H1 (cell line): ENCODE results near the gene WNT9A. TPM values are rescaled to one million over a fixed set of nuclear protein-coding genes. Genes with fewer than 3 reads are reported as not detected.
A peak's percentile ranks its signal among the peaks of the same experiment; 100 is the strongest.

ENCODE experiments used
- CTCF ChIA-PET: fragments of 300-600 bp; sonication (Branson Sonifier 250); formaldehyde crosslinking; loops from one replicate; lab custom pipeline; 2021; ENCODE audit not compliant: partially characterized antibody; lab: Charles Lee
- POLR2A ChIA-PET: fragments of 300-600 bp; sonication (Branson Sonifier 250); formaldehyde crosslinking; loops from one replicate; lab custom pipeline; 2021; ENCODE audit warnings: inconsistent platforms; ENCODE audit not compliant: partially characterized antibody; lab: Charles Lee
- DNase-seq, 2 experiments: peaks; one replicate each; pipeline versions ENCODE4 v3.0.0 to v3.0.0-alpha.2; 2010 to 2022; ENCODE audit warnings: low spot score in 2 of 2, low read depth in 1 of 2, mixed read lengths in 1 of 2
- FAIRE-seq: peaks from 2 replicates; lab custom pipeline; 2011; peaks lifted over from hg19 to GRCh38; lab: Jason Lieb, UNC
- H2AFZ ChIP-seq: 2 replicates; pipeline ENCODE4 v1.8.1; 2012; ENCODE audit warnings: low read length, inconsistent platforms
- H2AK5ac ChIP-seq: 2 replicates; pipeline ENCODE4 v1.6.1; 2013; ENCODE audit warnings: low read depth, low read length
- H2BK120ac ChIP-seq: replicated peaks from 2 replicates; pipeline ENCODE3; 2013; ENCODE audit warnings: low read depth, low read length, inconsistent platforms
- H2BK12ac ChIP-seq: 2 replicates; pipeline ENCODE4 v1.6.1; 2013; ENCODE audit warnings: low read depth, low read length
- H2BK15ac ChIP-seq: 2 replicates; pipeline ENCODE4 v1.6.1; 2013; ENCODE audit warnings: low read length
- H2BK20ac ChIP-seq: 2 replicates; pipeline ENCODE4 v1.6.1; 2013; ENCODE audit warnings: low read length
- H2BK5ac ChIP-seq: 2 replicates; pipeline ENCODE4 v1.6.1; 2013; ENCODE audit warnings: low read depth, low read length
- H3K14ac ChIP-seq: 2 replicates; pipeline ENCODE4 v1.6.1; 2013; ENCODE audit warnings: inconsistent platforms; ENCODE audit not compliant: insufficient read length
- H3K18ac ChIP-seq: 2 replicates; pipeline ENCODE4 v1.6.1; 2013; ENCODE audit warnings: low read length; ENCODE audit errors: extremely low read depth
- H3K23ac ChIP-seq: 2 replicates; pipeline ENCODE4 v1.6.1; 2013; ENCODE audit warnings: inconsistent platforms; ENCODE audit not compliant: insufficient read length
- H3K23me2 ChIP-seq: 2 replicates; pipeline ENCODE4 v1.6.1; 2013; ENCODE audit warnings: low read depth, low read length
- H3K27ac ChIP-seq: 2 replicates; pipeline ENCODE4 v1.6.1; 2011; ENCODE audit warnings: low read depth, low read length, inconsistent platforms
- H3K27me3 ChIP-seq, 4 experiments: replicated peaks in 1 of 4; 1 replicate in 1 of 4; 2 replicates in 3 of 4; pipeline versions ENCODE4 v1.6.1 to v1.8.1; 2011 to 2013; ENCODE audit warnings: low read length in 3 of 4, mild to moderate bottlenecking in 3 of 4, inconsistent platforms in 2 of 4, mixed read lengths in 2 of 4, moderate library complexity in 1 of 4; ENCODE audit not compliant: control insufficient read depth in 3 of 4, insufficient read depth in 3 of 4; ENCODE audit errors: extremely low read depth in 1 of 4
- H3K36me3 ChIP-seq, 4 experiments: 2 replicates each; pipeline versions ENCODE4 v1.6.1 to v1.8.1; 2011 to 2013; ENCODE audit warnings: mild to moderate bottlenecking in 4 of 4, low read length in 3 of 4, moderate library complexity in 2 of 4, control low read depth in 1 of 4, inconsistent platforms in 1 of 4; ENCODE audit not compliant: insufficient read depth in 4 of 4, control insufficient read depth in 2 of 4
- H3K4ac ChIP-seq: replicated peaks from 2 replicates; pipeline ENCODE3; 2013; ENCODE audit warnings: low read length, low read depth, mixed read lengths, inconsistent platforms; ENCODE audit not compliant: insufficient read length
- H3K4me1 ChIP-seq, 4 experiments: replicated peaks in 1 of 4; 1 replicate in 1 of 4; 2 replicates in 3 of 4; pipeline versions ENCODE4 v1.6.1 to v1.8.1; 2011 to 2013; ENCODE audit warnings: low read length in 3 of 4, inconsistent platforms in 2 of 4, mixed read lengths in 1 of 4; ENCODE audit not compliant: insufficient read depth in 4 of 4, control insufficient read depth in 3 of 4
- H3K4me2 ChIP-seq, 2 experiments: 2 replicates each; pipeline versions ENCODE4 v1.6.1 to v1.8.1; 2011 to 2013; ENCODE audit warnings: low read depth in 2 of 2, low read length in 2 of 2, control low read depth in 1 of 2, inconsistent platforms in 1 of 2, mild to moderate bottlenecking in 1 of 2; ENCODE audit not compliant: insufficient read depth in 1 of 2
- H3K4me3 ChIP-seq, 4 experiments: fragments of 200-600, 300-600 bp in 1 of 4; sonication (generic), shearing (Covaris generic), sonication (Bioruptor Twin) in 1 of 4; 2 replicates each; pipeline versions ENCODE4 v1.5.1 to v1.8.1; 2011 to 2016; ENCODE audit warnings: low read length in 4 of 4, low read depth in 3 of 4, control low read depth in 2 of 4, inconsistent platforms in 2 of 4, mild to moderate bottlenecking in 2 of 4, mixed read lengths in 1 of 4, moderate library complexity in 1 of 4; ENCODE audit not compliant: insufficient read depth in 2 of 4; ENCODE audit errors: extremely low read depth in 1 of 4
- H3K56ac ChIP-seq: replicated peaks from 2 replicates; pipeline ENCODE3; 2013; ENCODE audit warnings: low read depth, mild to moderate bottlenecking, mixed read lengths, low read length, inconsistent platforms; ENCODE audit not compliant: insufficient read length
- H3K79me1 ChIP-seq: 2 replicates; pipeline ENCODE4 v1.6.1; 2013; ENCODE audit warnings: low read depth, low read length, control low read depth
- H3K79me2 ChIP-seq, 2 experiments: 2 replicates each; pipeline versions ENCODE4 v1.6.1 to v1.8.1; 2012 to 2013; ENCODE audit warnings: low read length in 2 of 2, mild to moderate bottlenecking in 2 of 2, inconsistent platforms in 1 of 2; ENCODE audit not compliant: insufficient read depth in 2 of 2, control insufficient read depth in 1 of 2
- H3K9ac ChIP-seq, 4 experiments: replicated peaks in 1 of 4; 1 replicate in 1 of 4; 2 replicates in 3 of 4; pipeline versions ENCODE4 v1.6.1 to v1.8.1; 2011 to 2013; ENCODE audit warnings: low read depth in 3 of 4, low read length in 3 of 4, control low read depth in 2 of 4, mild to moderate bottlenecking in 2 of 4, moderate library complexity in 2 of 4, inconsistent platforms in 1 of 4; ENCODE audit errors: extremely low read depth in 1 of 4
- H3K9me3 ChIP-seq, 2 experiments: 2 replicates each; pipeline versions ENCODE4 v1.6.1 to v1.8.1; 2012 to 2013; ENCODE audit warnings: mild to moderate bottlenecking in 2 of 2, moderate library complexity in 2 of 2, control low read depth in 1 of 2, inconsistent platforms in 1 of 2, low read depth in 1 of 2, low read length in 1 of 2, mixed read lengths in 1 of 2; ENCODE audit not compliant: insufficient read depth in 2 of 2
- H4K20me1 ChIP-seq, 2 experiments: replicated peaks in 1 of 2; 2 replicates each; pipeline versions ENCODE3 to v1.8.1; 2011 to 2013; ENCODE audit warnings: inconsistent platforms in 2 of 2, low read length in 2 of 2, mild to moderate bottlenecking in 1 of 2; ENCODE audit not compliant: insufficient read depth in 2 of 2, control insufficient read depth in 1 of 2
- H4K5ac ChIP-seq: 2 replicates; pipeline ENCODE4 v1.6.1; 2013; ENCODE audit warnings: low read length, low read depth, mixed read lengths, inconsistent platforms; ENCODE audit not compliant: insufficient read length
- H4K8ac ChIP-seq: 2 replicates; pipeline ENCODE4 v1.8.0; 2013; ENCODE audit warnings: mild to moderate bottlenecking, moderate library complexity, low read length, inconsistent platforms; ENCODE audit not compliant: insufficient read depth; ENCODE audit errors: extremely low read depth
- H4K91ac ChIP-seq: replicated peaks from 2 replicates; pipeline ENCODE3; 2013; ENCODE audit warnings: low read length, mixed read lengths, inconsistent platforms; ENCODE audit not compliant: insufficient read length
- ATF3 ChIP-seq: IDR thresholded peaks from 2 replicates; pipeline ENCODE4 v1.6.1; 2011; ENCODE audit warnings: low read depth, mild to moderate bottlenecking, low read length; ENCODE audit not compliant: insufficient read depth
- BCL11A ChIP-seq, 2 experiments: IDR thresholded peaks; one replicate each; pipeline ENCODE4 v1.6.1; 2011; ENCODE audit warnings: low read depth in 2 of 2, low read length in 2 of 2, mild to moderate bottlenecking in 2 of 2
- CEBPB ChIP-seq: IDR thresholded peaks from 2 replicates; pipeline ENCODE4 v1.6.1; 2012; ENCODE audit warnings: low read depth, low read length
- CHD1 ChIP-seq: IDR thresholded peaks from 2 replicates; pipeline ENCODE4 v1.6.1; 2012; ENCODE audit warnings: low read depth, low read length, improper control_type of control experiment
- E2F6 ChIP-seq: IDR thresholded peaks from 2 replicates; pipeline ENCODE4 v1.6.1; 2012; ENCODE audit warnings: inconsistent platforms
- GTF2F1 ChIP-seq: IDR thresholded peaks from 2 replicates; pipeline ENCODE4 v1.6.1; 2012; ENCODE audit warnings: low read depth, low read length, improper control_type of control experiment, borderline replicate concordance
- HDAC6 ChIP-seq: IDR thresholded peaks from one replicate; pipeline ENCODE4 v1.7.1; 2012; ENCODE audit warnings: low read depth, mild to moderate bottlenecking, inconsistent platforms, low read length, moderate library complexity
- SIRT6 ChIP-seq: IDR thresholded peaks from one replicate; pipeline ENCODE4 v1.7.1; 2012; ENCODE audit warnings: low read length, inconsistent platforms
- SP4 ChIP-seq: IDR thresholded peaks from 2 replicates; pipeline ENCODE4 v1.6.1; 2012; ENCODE audit warnings: low read length, inconsistent platforms
- SRF ChIP-seq: IDR thresholded peaks from 2 replicates; pipeline ENCODE4 v1.6.1; 2011; ENCODE audit warnings: mild to moderate bottlenecking, low read depth, low read length, moderate library complexity
- TBP ChIP-seq: IDR thresholded peaks from 2 replicates; pipeline ENCODE4 v1.6.1; 2011; ENCODE audit warnings: low read depth, low read length, improper control_type of control experiment
- TCF12 ChIP-seq: IDR thresholded peaks from 2 replicates; pipeline ENCODE4 v1.6.1; 2011; ENCODE audit warnings: low read depth, mild to moderate bottlenecking, low read length
- ZNF274 ChIP-seq: IDR thresholded peaks from 2 replicates; pipeline ENCODE4 v1.7.0; 2012; ENCODE audit warnings: low read length, borderline replicate concordance; ENCODE audit errors: extremely low read depth
- WGBS, 2 experiments: shearing (Covaris generic) in 1 of 2; methylation state at CpG; one replicate each; pipeline versions ENCODE4 v1.1.6 to v1.1.7; 2013 to 2015; ENCODE audit warnings: low lambda C conversion rate in 2 of 2, mixed read lengths in 2 of 2, inconsistent platforms in 1 of 2, low coverage in 1 of 2, missing lambda C conversion rate in 1 of 2; ENCODE audit not compliant: insufficient replicate concordance in 2 of 2, insufficient coverage in 1 of 2, insufficient read length in 1 of 2; ENCODE audit errors: extremely low coverage in 1 of 2, missing lambda C conversion rate in 1 of 2; 5-methylcytosine and 5-hydroxymethylcytosine counted together
- polyA plus RNA-seq, 7 experiments: library from polyadenylated mRNA; depleted of rRNA in 3 of 7; stranded (reverse) in 5 of 7; unstranded in 2 of 7; fragments of >200 nt in 5 of 7; fragments of 200-250 nt in 2 of 7; gene quantifications; 1 replicate in 5 of 7; 2 replicates in 1 of 7; 4 replicates in 1 of 7; pipeline versions ENCODE4 v1.2.1 to v1.2.3, GENCODE V29; 2011 to 2013; ENCODE audit warnings: missing spikeins in 2 of 7, mixed read lengths in 2 of 7
- total RNA-seq: library from RNA; stranded (reverse); fragmentation: NEBNext Ultra II Directional; extraction: Animal tissue kit (Norgen Biotek cat#: 25700); gene quantifications from 2 replicates; pipeline ENCODE4 v1.2.1, GENCODE V29; 2021

WNT9A gene
- total and polyA plus RNA-seq, 2 of the 8 experiments (the other 6 are each of a cell fraction or from before 2014, with no cell fraction given) = 1.1 to 1.5 TPM

GRCh38 chr1:227891955-227892488, 55.7 kb downstream of the WNT9A start:
- Histone ChIP-seq H4K20me1 (no peaks in the 10 kb centered on the region), H3K4ac (no peak overlapping the region), H3K4me3 (no peak overlapping the region), H2BK20ac (peak overlapping the region; percentile 80; the same call in 1 of the 2 replicates), H3K4me1 (peaks cover 0 to 24% (median 7%) of the 10 kb centered on the region in 4 experiments; a peak in 6 of 7 replicates), H3K14ac (no peak overlapping the region), H3K79me2 (no peaks in the 10 kb centered on the region), H3K23me2 (peaks cover 8% of the 10 kb centered on the region; the same call in 1 of the 2 replicates), H2BK15ac (peak overlapping the region; percentile 88; the same call in 1 of the 2 replicates), H3K4me2 (no peak overlapping the region), H3K9ac (no peak overlapping the region), H3K9me3 (no peaks in the 10 kb centered on the region), H3K79me1 (no peaks in the 10 kb centered on the region), H4K8ac (peak overlapping the region; percentile 6; the same call in 1 of the 2 replicates), H2AFZ (no peak overlapping the region), H3K23ac (no peak overlapping the region), H2BK120ac (no peak overlapping the region), H3K27me3 (no peaks in the 10 kb centered on the region), H2BK12ac (peak overlapping the region; percentile 1; the same call in 1 of the 2 replicates), H3K27ac (no peak overlapping the region), H3K56ac (no peak overlapping the region), H2AK5ac (0 out of 2 replicates have a peak overlapping the region, but pooled peaks have one; percentile 13), H2BK5ac (peak overlapping the region; percentile 1; the same call in 1 of the 2 replicates), H3K18ac (no peak overlapping the region), H4K5ac (no peak overlapping the region), H3K36me3 (no peaks in the 10 kb centered on the region), H4K91ac (no peak overlapping the region)
- ChIA-PET CTCF (interaction anchor here (0.8 to 1.1 kb wide), 2 partner anchors 120 to 125 kb away, joined by 3 read pairs; no protein-coding TSS in a partner anchor), POLR2A (interaction anchor here (1.1 kb wide), 1 partner anchor 16 kb away, joined by 3 read pairs; no protein-coding TSS in a partner anchor)
- WGBS, 2 experiments = 93% methylated on average over 6 of the region's 6 CpGs; no CpG with 5 or more reads in 1 of the 2 experiments
- DNase-seq (no peak), FAIRE-seq (no peak)
- TF ChIP-seq HDAC6 (no peak), SRF (no peak), SIRT6 (no peak), CEBPB (no peak), TCF12 (no peak), GTF2F1 (no peak), SP4 (no peak), TBP (no peak), ATF3 (no peak), CHD1 (no peak), BCL11A (IDR thresholded peaks at IDR 0.05; ENCODE audit: low read depth in 2 of 2, low read length in 2 of 2) (no peak), E2F6 (no peak), ZNF274 (no peak)
